Smooth muscle cell of the umbilical artery (primary cell): ENCODE measurements around the gene SETMAR. TPM values are rescaled to one million over a fixed set of nuclear protein-coding genes. Genes with fewer than 3 reads are reported as not detected.

ENCODE experiments used
- total RNA-seq: library from RNA; depleted of rRNA; stranded (reverse); fragments of >200 nt; gene quantifications from 2 replicates; pipeline ENCODE4 v1.2.3, GENCODE V29; 2014

Gene SETMAR
- 9.5 and 10.7 TPM in 2 replicates for total RNA-seq

DNA sequence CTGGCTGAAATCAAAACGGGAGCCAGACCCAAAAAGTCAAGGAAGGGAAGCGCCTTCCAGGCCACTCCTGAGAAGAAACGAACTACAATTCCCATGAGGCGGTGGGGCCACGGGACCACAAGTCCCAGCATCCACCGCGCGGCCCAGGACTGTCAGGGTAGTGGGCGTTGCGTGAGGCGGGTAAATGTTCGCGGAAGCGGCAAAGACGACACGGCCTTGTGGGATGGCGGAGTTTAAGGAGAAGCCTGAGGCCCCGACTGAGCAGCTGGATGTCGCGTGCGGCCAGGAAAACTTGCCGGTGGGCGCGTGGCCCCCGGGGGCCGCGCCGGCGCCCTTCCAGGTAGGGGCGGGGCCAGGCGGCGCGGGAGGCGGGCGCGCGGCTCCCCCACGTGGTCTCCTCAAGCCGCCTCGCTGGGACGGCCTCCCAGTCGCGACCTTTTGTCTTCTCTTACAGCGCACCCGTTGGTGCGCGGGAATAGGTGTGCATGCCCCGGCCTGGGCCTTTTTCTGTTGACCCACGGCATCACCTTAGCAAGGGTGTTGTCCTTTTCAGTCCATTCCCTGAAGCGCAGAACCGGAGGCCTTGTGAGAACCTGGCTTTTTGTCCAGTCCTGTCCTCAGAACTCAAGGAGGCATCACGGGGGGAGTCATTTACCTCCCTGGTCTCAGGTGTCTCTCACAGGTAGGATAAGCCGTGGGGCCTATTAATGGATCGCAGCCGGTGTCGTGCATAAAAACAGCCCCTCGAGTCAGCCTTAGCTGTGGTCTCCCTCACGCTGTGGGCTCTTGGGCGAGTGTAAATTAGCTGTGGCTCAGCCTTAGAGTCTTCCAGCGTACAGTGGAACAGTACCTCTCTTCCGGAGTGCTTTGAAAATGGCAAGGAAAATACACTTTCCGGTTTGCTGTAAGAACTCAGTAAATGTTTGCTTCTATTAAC is at the start of gene SETMAR:
Gene SETMAR (plus strand): TSS at position 183 of the 937 bp plus-strand sequence. CDS start 2 bp downstream, at position 185.

Other genes with a start within 250 kb of the SETMAR start
- gene SUMF1, start 163.9 kb downstream of the SETMAR start, total RNA-seq = 116 and 141 TPM in 2 replicates
- 51.3 and 57.9 TPM in 2 replicates for gene ITPR1, start 190.0 kb downstream of the SETMAR start, total RNA-seq